ENCODE results near the gene PLEKHG2. TPM values are rescaled to one million over a fixed set of nuclear protein-coding genes. Genes with fewer than 3 reads are reported as not detected.

Gene PLEKHG2
- total and polyA plus RNA-seq, 9 of the 15 experiments (the other 6 are each of a cell fraction or from before 2014, with no cell fraction given) = 0.98 to 45.7 (median 9.8) TPM

DNA sequence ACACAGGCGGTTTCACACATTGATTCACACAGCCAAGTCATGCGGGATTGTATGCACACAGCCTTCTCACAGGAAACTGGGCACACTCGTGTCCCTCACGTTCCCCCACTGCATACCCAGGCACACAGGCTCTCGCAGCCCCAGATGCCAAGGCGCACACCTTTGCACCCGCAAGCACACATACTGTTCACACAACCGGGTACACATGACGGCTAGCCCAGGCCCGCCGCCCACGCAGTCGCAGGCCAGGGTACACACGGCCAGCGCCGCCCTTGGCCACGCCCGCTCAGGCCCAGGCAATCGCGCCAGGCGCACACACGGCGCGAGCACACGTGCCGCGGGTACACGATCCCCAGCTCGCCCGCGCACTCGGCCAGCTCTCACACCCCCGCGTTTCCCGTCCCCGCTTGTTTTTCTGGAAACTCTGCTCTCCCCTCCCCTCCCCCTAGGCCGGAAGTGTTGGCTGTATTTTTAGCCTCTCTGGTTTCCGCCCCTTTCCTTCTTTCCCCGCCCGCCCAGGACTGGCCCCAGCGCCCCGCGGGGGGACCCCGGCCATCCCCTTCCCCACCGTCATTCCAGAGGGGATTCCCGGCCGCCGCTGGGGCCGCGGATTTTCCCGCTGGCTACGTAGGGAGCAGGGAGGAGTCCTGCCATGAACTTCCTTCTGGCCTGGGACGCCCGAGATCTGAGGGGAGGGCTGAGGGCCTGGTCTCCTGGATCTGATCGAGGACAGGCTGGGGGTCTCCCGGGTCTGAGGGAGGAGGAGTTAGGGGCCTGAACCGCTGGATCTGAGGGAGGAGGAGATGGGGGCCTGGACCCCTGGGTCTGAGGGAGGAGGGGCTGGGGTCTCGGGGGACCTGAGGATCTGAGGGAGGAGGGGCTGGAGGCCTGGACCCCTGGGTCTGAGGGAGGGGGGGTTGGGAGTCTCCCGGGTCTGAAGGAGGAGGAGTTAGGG is 9.8 kb upstream of the PLEKHG2 start (continued):
- TF ChIP-seq, protein P1, sequence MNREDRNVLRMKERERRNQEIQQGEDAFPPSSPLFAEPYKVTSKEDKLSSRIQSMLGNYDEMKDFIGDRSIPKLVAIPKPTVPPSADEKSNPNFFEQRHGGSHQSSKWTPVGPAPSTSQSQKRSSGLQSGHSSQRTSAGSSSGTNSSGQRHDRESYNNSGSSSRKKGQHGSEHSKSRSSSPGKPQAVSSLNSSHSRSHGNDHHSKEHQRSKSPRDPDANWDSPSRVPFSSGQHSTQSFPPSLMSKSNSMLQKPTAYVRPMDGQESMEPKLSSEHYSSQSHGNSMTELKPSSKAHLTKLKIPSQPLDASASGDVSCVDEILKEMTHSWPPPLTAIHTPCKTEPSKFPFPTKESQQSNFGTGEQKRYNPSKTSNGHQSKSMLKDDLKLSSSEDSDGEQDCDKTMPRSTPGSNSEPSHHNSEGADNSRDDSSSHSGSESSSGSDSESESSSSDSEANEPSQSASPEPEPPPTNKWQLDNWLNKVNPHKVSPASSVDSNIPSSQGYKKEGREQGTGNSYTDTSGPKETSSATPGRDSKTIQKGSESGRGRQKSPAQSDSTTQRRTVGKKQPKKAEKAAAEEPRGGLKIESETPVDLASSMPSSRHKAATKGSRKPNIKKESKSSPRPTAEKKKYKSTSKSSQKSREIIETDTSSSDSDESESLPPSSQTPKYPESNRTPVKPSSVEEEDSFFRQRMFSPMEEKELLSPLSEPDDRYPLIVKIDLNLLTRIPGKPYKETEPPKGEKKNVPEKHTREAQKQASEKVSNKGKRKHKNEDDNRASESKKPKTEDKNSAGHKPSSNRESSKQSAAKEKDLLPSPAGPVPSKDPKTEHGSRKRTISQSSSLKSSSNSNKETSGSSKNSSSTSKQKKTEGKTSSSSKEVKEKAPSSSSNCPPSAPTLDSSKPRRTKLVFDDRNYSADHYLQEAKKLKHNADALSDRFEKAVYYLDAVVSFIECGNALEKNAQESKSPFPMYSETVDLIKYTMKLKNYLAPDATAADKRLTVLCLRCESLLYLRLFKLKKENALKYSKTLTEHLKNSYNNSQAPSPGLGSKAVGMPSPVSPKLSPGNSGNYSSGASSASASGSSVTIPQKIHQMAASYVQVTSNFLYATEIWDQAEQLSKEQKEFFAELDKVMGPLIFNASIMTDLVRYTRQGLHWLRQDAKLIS (CRISPR knock-in tag; IDR thresholded peaks at IDR 0.05) = peak; percentile 51; the same call in 1 of the 2 replicates
- TF ChIP-seq, protein P2, sequence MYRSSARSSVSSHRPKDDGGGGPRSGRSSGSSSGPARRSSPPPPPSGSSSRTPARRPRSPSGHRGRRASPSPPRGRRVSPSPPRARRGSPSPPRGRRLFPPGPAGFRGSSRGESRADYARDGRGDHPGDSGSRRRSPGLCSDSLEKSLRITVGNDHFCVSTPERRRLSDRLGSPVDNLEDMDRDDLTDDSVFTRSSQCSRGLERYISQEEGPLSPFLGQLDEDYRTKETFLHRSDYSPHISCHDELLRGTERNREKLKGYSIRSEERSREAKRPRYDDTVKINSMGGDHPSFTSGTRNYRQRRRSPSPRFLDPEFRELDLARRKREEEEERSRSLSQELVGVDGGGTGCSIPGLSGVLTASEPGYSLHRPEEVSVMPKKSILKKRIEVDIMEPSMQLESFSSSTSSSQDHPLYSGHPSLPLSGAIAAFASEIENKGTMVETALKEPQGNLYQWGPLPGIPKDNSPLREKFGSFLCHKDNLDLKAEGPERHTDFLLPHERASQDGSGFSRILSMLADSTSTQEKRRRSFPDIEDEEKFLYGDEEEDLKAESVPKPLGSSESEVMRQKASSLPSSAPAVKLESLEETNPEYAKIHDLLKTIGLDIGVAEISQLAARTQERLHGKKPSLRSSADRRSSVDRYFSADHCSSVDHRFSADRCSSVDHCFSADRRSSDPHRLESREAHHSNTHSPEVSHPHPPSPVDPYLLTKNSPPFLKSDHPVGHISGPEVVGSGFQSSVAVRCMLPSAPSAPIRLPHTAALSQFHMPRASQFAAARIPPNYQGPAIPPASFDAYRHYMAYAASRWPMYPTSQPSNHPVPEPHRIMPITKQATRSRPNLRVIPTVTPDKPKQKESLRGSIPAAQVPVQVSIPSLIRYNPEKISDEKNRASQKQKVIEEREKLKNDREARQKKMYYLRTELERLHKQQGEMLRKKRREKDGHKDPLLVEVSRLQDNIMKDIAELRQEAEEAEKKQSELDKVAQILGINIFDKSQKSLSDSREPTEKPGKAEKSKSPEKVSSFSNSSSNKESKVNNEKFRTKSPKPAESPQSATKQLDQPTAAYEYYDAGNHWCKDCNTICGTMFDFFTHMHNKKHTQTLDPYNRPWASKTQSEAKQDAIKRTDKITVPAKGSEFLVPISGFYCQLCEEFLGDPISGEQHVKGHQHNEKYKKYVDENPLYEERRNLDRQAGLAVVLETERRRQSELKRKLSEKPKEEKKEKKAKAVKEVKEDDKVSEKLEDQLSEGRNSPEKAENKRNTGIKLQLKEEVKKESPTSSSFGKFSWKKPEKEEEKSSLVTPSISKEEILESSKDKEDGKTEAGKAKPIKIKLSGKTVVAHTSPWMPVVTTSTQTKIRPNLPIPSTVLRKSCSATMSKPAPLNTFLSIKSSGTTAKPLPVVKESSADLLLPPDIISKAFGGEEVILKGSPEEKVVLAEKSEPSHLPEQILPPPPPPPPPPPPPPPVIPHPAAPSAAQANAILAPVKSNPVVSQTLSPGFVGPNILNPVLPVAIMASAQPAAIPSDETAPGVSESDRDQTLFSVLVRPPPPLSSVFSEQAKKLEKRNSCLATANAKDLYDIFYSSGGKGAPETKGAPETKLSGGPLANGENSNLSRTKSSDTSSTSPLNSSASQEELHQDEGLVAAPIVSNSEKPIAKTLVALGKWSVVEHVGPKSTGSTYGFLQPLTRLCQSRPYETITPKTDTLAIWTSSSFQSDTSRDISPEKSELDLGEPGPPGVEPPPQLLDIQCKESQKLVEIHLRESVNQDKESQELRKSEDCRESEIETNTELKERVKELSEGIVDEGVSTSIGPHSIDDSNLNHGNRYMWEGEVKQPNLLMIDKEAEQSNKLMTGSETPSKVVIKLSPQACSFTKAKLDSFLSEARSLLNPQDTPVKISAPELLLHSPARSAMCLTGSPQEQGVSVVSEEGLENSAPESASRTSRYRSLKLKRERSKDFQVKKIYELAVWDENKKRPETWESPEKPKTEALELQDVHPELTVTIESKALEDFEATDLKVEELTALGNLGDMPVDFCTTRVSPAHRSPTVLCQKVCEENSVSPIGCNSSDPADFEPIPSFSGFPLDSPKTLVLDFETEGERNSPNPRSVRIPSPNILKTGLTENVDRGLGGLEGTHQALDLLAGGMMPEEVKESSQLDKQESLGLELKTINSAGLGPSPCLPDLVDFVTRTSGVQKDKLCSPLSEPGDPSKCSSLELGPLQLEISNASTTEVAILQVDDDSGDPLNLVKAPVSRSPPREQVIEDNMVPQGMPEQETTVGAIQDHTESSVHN (IDR thresholded peaks at IDR 0.05; ENCODE audit: borderline replicate concordance in 1 of 2, low read depth in 1 of 2) = no peak
- no peak for TF ChIP-seq GATA2 (CRISPR knock-in tag; IDR thresholded peaks at IDR 0.05)
- no peak for TF ChIP-seq CBX2 (IDR thresholded peaks at IDR 0.05; ENCODE audit: insufficient read depth, low read length, poor library complexity, severe bottlenecking)
- TF ChIP-seq HDAC2 (IDR thresholded peaks at IDR 0.05) = no peak; the same call in 1 of the 2 replicates
- TF ChIP-seq NR3C1 (CRISPR knock-in tag; IDR thresholded peaks at IDR 0.05) = 0 out of 2 replicates have a peak, but pooled peaks have one; percentile 16
- TF ChIP-seq ZEB2 (IDR thresholded peaks at IDR 0.05) = no peak; the same call in 1 of the 2 replicates
- TF ChIP-seq ZNF140 (CRISPR knock-in tag; IDR thresholded peaks at IDR 0.05) = no peak
- peak; percentile 94 for TF ChIP-seq NCOR1 (IDR thresholded peaks at IDR 0.05)
- TF ChIP-seq KAT2B (IDR thresholded peaks at IDR 0.05; ENCODE audit: low read depth, low read length) = no peak
- no peak for TF ChIP-seq HDAC8 (tag; IDR thresholded peaks at IDR 0.05)
